IPS-18c (cell line): ENCODE data around the gene HEXIM2.
"Not testable (repeated sequence)": the region's sequence is repeated elsewhere in the genome, so short reads cannot be mapped to it uniquely, and the experiment has no call there.

Experiments
- H3K4me3 ChIP-seq: 2 replicates; pipeline ENCODE4 v1.7.0; 2013; ENCODE audit warnings: low read depth, mild to moderate bottlenecking, low read length, moderate library complexity; ENCODE audit not compliant: insufficient read depth
- H3K9me3 ChIP-seq: one replicate; pipeline ENCODE4 v1.6.1; 2013; ENCODE audit warnings: mild to moderate bottlenecking, low read length, moderate library complexity; ENCODE audit not compliant: control insufficient read depth, insufficient read depth

The HEXIM2 gene

GRCh38 chr17:45124797-45125122 lies 36.9 kb upstream of the HEXIM2 start:
- not testable (repeated sequence) for H3K4me3 ChIP-seq, H3K9me3 ChIP-seq

DNA sequence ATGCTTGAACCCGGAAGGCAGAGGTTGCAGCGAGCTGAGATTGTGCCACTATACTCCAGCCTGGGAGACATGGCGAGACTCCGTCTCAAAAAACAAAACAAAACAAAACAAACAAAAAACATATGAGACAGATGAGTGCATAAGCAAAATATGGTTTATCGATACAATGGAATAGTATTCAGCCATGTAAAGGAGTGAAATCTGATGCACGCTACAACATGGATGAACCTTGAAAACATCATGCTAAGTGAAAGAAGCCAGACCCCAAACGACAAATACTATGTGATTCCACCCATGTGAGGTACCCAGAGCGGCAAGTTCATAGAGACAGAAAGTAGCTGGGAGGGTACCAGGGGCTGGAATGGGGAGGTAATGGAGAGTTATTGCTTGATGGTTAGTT lies 36.2 kb upstream of the HEXIM2 start:
- Histone ChIP-seq H3K4me3 (no peak overlapping the region), H3K9me3 (no peaks in the 10 kb centered on the region)

GRCh38 chr17:45127207-45127547 lies 34.5 kb upstream of the HEXIM2 start:
- Histone ChIP-seq H3K4me3 (no peak overlapping the region), H3K9me3 (peaks cover 2% of the 10 kb centered on the region)

DNA sequence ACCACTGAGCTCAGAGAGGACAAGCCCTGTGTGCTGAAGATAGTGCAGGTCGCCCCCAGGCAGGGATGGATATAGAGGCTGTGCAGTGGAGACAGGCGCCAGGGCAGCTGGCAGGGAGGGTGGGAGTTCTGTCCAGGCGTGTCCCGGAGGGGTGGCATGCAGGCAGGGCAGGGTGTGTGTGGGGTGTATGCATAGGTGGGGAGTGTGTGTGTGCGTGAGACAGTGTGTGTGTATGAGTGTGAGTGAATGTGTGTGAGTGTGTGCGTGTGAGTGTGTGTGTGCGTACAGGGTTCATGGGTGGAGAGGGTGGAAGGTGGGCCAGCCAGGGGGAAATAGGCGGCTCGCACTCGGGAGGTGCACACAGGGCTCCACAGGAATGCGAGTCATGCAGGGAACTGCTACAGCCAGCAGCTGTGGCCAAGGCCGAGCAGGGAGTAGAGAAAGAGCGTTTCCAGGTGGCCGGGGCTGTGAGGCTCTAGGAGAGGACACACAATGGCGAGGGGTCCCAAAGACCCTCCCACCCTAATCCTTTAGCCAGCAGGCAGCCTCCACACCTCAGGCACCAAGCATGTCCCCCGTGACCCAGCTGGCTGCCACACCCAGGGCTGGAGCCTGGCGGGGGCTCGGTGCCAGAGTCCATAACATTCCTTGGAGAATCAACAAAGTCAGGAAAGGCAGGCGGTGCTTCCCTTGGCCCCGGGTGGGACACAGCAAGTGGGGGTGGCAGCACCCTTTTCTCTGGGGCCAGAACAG lies 34.0 kb upstream of the HEXIM2 start:
- Histone ChIP-seq H3K9me3 (peaks cover 2% of the 10 kb centered on the region), H3K4me3 (no peak overlapping the region)

DNA sequence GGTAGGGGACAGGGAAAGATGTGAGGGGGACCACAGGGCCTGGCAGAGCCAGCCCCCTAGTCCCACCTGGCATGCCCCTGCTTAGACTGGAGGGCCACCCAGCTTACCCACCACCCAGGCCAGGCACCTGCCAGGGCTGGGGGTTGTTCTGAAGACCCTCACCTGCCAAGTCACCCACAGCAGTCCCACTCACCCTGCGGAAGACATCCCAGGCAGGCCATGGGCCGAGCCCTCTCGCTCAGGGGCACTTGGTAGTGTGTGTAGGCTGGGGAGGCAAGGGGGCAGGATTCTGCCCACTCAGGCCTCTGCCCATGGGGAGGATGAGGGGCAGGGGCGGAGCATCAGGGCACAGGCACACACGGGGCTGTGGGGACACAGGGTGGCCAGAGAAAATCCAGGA lies 33.3 kb upstream of the HEXIM2 start:
- Histone ChIP-seq H3K4me3 (no peak overlapping the region), H3K9me3 (peaks cover 2% of the 10 kb centered on the region)

DNA sequence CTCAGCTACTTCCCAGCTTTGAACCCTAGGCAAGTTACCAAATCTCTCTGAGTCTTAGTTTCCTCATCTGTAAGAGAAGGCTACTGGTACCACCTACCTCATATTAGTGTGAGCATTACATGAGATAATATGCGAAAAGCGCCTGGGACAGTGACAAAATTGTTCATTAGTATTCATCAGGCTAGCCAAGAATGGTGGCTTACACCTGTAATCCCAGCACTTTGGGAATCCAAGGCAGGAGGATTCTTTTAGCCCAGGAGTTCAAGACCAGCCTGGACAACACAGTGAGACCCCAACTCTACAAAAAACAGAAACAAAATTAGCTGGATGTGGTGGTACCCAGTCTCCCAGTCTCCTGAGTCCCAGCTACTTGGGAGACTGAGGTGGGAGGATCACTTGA lies 32.7 kb upstream of the HEXIM2 start:
- Histone ChIP-seq H3K4me3 (no peak overlapping the region), H3K9me3 (peaks cover 2% of the 10 kb centered on the region)

- peaks cover 2% of the 10 kb centered on the region for H3K9me3 ChIP-seq
Measured at GRCh38 chr17:45129426-45129939, 32.2 kb upstream of the HEXIM2 start.

DNA sequence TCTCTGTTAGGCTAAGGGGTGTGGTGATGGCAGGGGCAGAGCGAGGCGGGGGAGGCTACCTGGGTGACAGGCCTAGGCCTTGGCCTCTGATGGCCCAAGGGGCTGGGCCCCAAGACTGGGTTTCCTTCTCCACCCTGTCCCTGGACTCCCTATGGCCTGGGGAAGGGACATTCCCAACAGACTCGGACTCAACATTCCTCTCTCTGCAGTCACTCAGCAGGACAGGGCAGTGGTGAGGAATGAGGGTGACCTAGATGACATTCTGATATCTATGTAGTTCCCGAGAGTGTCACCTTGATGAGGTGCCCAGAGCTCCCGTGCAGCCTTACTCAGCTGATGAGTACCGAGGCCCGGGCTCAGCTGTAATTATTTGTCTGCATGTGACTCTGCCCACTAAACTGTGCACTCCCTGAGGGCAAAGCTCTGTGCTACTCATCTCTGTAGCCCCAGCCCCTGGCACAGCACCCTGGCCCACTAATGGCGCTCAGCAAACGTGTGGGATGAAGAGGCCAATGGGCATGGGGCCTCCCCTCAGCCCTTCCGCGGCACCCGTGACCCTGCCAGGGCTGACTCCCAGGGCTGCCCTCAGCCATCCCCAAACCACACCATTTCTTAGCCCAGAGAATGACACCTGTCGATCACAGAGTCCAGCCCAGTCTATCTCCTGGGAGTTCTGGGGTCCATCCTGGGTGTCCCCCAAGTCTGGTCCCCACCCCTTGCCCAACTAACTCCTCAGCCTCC lies 31.6 kb upstream of the HEXIM2 start:
- Histone ChIP-seq H3K9me3 (peaks cover 2% of the 10 kb centered on the region), H3K4me3 (no peak overlapping the region)

More at GRCh38 chr17:45129426-45129939, 32.2 kb upstream of the HEXIM2 start:
- H3K4me3 ChIP-seq: no peak overlapping the region

DNA sequence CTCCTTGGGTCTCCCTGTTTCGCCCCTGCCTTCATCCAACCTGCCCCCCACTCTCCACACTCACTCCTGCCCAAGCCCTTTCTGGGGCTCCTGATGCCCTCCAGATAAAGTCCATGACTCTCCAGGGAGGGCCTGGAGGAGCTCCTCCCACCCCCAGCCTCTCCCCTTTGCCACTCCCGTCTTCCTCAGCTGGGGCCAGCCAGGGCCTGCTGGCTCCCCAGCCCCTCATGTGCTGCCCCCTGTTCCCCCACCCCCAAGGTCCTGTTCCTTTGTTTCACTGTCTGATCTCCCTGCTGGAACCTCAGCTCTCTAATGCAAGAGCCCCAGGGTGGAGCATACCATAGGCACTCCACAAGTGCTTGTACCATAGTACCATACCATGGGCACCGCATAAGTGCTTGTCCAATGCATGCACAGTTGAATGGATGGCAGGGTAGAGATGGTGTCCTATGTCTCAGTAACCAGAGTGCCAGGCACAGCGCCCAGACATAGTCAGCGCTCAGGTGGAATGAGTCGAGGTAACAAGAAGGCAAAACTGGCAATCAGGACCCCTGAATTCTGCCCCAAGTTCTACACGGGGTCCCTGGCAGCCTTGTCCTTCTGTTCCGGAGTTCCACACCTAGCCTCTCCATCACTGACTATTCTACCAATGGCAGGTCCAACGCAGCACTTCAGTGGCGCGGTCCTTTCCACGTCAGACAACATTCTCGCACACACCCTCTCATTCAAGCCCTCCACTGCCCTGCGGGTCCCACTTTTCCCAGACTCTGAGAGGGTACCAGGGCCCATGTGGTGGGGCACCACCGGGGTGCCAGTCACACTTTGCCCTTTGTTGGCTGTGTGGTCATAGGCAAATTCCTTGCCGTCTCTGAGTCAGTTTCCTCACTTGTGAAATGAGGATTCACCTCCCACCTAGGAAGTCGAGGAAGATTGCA lies 30.7 kb upstream of the HEXIM2 start:
- H3K9me3 ChIP-seq: peaks cover 2% of the 10 kb centered on the region
- H3K4me3 ChIP-seq: no peak overlapping the region; the same call in 1 of the 2 replicates

GRCh38 chr17:45131616-45132319 lies 29.9 kb upstream of the HEXIM2 start:
- H3K4me3 ChIP-seq: peak overlapping the region; percentile 79
- H3K9me3 ChIP-seq: peaks cover 2% of the 10 kb centered on the region

- Histone ChIP-seq H3K4me3 (peak within 1 kb of the TSS; percentile 84), H3K9me3 (peaks cover 2% of the 10 kb centered on the region)
Measured at GRCh38 chr17:45132320-45132571, 29.4 kb upstream of the HEXIM2 start, which contains the start of gene PLCD3. Gene PLCD3, minus strand, starts transcription at chr17:45132515. Its CDS starts 105 bp downstream, at chr17:45132410.

DNA sequence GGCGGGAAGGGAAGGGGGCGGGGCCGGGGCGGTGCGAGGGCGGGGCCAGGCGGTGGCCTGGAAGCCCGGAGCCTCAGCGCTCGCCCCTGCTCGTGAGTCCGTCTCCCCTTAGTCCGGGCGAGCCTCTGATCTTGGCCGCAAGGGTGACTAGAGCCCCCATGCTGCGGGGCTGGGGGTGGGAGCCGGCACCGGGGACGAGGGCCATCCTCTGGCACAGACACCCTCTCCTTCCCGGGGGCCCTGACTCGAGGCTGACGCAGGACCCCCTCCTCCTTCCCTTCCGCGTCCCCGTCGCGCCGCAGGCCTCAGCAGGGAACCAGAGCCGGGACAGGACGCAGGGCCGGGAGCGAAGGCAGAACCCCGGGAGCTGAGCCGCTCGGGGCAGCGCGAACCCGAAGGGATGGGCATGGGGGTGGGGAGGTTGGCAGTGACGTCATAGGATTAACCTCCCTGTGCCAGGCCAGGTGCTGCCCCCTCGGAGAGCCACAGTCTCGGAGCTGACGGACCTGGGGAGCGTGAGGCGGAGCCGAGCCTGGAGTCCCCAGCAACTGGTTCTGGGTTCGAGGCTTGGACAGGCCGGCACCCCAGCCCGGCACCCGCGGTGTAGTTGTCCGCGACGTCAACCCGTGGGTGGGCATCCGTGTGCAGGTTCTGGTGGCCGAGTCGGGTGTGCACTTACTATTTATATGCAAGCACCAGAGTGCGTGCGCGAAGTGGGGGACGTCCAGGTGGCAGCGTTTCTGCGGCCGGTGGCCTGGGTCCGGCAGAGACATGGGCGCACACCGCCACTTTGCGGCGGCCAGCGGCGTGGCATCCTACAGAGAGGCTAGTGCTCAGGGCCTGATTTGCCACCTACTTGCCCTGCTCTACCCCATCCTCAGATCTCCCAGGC lies 28.9 kb upstream of the HEXIM2 start:
- peaks cover 2% of the 10 kb centered on the region for H3K9me3 ChIP-seq
- peak overlapping the region; percentile 84 for H3K4me3 ChIP-seq

DNA sequence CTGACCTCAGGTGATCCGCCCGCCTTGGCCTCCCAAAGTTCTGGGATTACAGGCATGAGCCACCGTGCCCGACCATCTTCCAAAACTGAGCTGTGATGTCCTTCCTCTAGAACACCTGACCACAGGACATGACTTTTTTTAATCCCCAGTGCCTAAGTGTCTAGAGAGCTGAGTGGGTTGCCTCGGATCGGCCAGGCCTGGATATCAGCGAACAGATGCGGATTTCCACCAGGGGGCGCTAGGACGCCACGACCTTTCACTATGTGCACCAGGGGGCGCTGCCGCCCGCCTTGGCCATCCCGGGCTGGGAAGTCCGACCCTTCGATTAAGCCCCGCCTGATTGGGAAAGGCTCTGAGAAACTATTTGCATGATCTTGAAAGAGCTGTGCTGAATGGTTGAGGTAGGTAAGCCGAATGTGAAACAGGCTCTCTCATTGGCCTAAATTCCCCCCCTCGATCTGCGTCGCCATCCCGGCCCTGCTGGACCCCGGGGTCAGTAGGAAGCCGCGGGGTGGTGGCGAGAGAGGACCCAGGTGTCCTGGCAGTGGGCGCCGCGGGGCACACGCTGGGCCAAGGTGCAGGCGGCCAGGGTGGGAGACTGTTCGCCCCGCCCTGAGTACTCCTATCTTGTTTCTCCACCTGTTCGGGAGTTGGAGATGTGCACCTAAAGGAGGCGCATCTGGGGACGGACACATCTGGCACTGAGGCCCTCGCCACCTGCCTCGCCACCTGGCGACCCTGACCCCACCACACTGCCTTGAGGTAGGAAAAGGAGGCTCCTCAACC lies 26.3 kb upstream of the HEXIM2 start, which contains the start of gene ACBD4:
TSS of gene ACBD4 (plus strand) at position 496 of the 786 bp plus-strand sequence. CDS start 458 bp downstream, outside the sequence.
- H3K4me3 ChIP-seq: peak within 1 kb of the TSS; percentile 53

DNA sequence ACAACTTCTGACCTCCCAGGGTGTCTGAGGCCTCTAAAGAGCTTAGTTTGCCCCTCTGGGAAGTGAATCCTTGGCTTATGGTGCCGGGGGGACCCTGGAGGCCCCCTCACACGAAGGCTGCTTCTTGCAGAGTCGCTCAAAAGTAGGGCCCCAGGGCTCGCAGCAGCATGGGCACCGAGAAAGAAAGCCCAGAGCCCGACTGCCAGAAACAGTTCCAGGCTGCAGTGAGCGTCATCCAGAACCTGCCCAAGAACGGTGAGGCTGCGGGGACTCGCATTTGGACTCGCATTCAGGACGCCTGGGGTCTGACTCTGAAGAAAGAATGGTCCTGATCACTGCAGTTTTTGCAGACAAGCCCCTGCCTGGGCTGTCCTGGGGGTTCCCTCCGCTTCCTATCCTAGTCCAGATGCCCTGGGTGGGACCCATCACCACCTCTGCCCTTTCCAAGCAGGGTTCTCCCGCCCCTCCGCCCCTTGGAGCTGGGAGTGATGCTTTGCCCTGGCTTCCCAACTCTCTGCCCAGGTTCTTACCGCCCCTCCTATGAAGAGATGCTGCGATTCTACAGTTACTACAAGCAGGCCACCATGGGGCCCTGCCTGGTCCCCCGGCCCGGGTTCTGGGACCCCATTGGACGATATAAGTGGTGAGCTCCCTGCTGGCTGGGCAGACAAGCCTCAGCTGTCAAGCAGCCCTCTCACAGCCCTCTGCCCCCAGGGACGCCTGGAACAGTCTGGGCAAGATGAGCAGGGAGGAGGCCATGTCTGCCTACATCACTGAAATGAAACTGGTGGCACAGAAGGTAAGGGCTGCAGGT lies 25.5 kb upstream of the HEXIM2 start:
- Histone ChIP-seq H3K9me3 (peaks cover 5% of the 10 kb centered on the region), H3K4me3 (peak overlapping the region; percentile 53)

More for the DNA sequence above, 26.3 kb upstream of the HEXIM2 start, which contains the start of gene ACBD4:
- peaks cover 5% of the 10 kb centered on the region for H3K9me3 ChIP-seq
